Keratinocyte (primary cell): ENCODE data around the gene SH3BP5. TPM values are rescaled to one million over a fixed set of nuclear protein-coding genes. Genes with fewer than 3 reads are reported as not detected.

Source experiments
- DNase-seq: peaks from one replicate; pipeline ENCODE4 v3.0.0-alpha.2; 2011; ENCODE audit warnings: low read depth, missing footprints, low spot score
- FAIRE-seq: peaks from 2 replicates; lab custom pipeline; 2011; peaks lifted over from hg19 to GRCh38; lab: Jason Lieb, UNC
- H2AFZ ChIP-seq: 2 replicates; pipeline ENCODE4 v1.6.0; 2012; ENCODE audit warnings: low read length, control low read depth, inconsistent platforms; ENCODE audit not compliant: control insufficient read depth
- H3K27ac ChIP-seq: 2 replicates; pipeline ENCODE4 v1.5.1; 2011; ENCODE audit warnings: low read length; ENCODE audit not compliant: control insufficient read depth, insufficient read depth
- H3K27me3 ChIP-seq: 3 replicates; pipeline ENCODE4 v1.6.0; 2011; ENCODE audit warnings: low read length; ENCODE audit not compliant: control insufficient read depth, insufficient read depth; ENCODE audit errors: extremely low read depth
- H3K36me3 ChIP-seq, 2 experiments: 2 replicates in 1 of 2; 3 replicates in 1 of 2; pipeline ENCODE4 v1.5.1; 2011; ENCODE audit warnings: low read length in 2 of 2, mild to moderate bottlenecking in 1 of 2; ENCODE audit not compliant: control insufficient read depth in 2 of 2, insufficient read depth in 2 of 2; ENCODE audit errors: extremely low read depth in 1 of 2
- H3K4me1 ChIP-seq: 3 replicates; pipeline ENCODE4 v1.5.1; 2011; ENCODE audit warnings: low read length; ENCODE audit not compliant: control insufficient read depth, insufficient read depth; ENCODE audit errors: extremely low read depth
- H3K4me2 ChIP-seq: 3 replicates; pipeline ENCODE4 v1.6.0; 2011; ENCODE audit warnings: low read depth, low read length; ENCODE audit not compliant: control insufficient read depth, insufficient read depth; ENCODE audit errors: extremely low read depth
- H3K4me3 ChIP-seq, 3 experiments: fragments of 200-600 bp in 1 of 3; sonication (generic) in 1 of 3; 2 replicates in 2 of 3; 3 replicates in 1 of 3; pipeline ENCODE4 v1.5.1; 2011 to 2016; ENCODE audit warnings: low read length in 3 of 3, mild to moderate bottlenecking in 3 of 3, control low read depth in 2 of 3, inconsistent platforms in 1 of 3, low read depth in 1 of 3, mixed read lengths in 1 of 3, mixed run types in 1 of 3, moderate library complexity in 1 of 3; ENCODE audit not compliant: control insufficient read depth in 2 of 3, insufficient read depth in 2 of 3; ENCODE audit errors: extremely low read depth in 1 of 3
- H3K79me2 ChIP-seq: 2 replicates; pipeline ENCODE4 v1.6.0; 2012; ENCODE audit warnings: low read length; ENCODE audit not compliant: control insufficient read depth, insufficient read depth
- H3K9ac ChIP-seq: 3 replicates; pipeline ENCODE4 v1.6.0; 2011; ENCODE audit warnings: low read length; ENCODE audit not compliant: control insufficient read depth, insufficient read depth; ENCODE audit errors: extremely low read depth
- H3K9me1 ChIP-seq: 3 replicates; pipeline ENCODE4 v1.6.0; 2011; ENCODE audit warnings: low read length; ENCODE audit not compliant: control insufficient read depth, insufficient read depth; ENCODE audit errors: extremely low read depth
- H3K9me3 ChIP-seq: 2 replicates; pipeline ENCODE4 v1.5.1; 2012; ENCODE audit warnings: low read depth, low read length; ENCODE audit not compliant: control insufficient read depth
- H4K20me1 ChIP-seq: 3 replicates; pipeline ENCODE4 v1.6.0; 2011; ENCODE audit warnings: low read length; ENCODE audit not compliant: control insufficient read depth, insufficient read depth; ENCODE audit errors: extremely low read depth
- CTCF ChIP-seq, 3 experiments: IDR thresholded peaks in 1 of 3; conservative IDR thresholded peaks in 1 of 3; optimal IDR thresholded peaks in 1 of 3; 2 replicates in 2 of 3; 3 replicates in 1 of 3; pipeline versions ENCODE3 to v1.5.1; 2011; ENCODE audit warnings: low read length in 3 of 3, mild to moderate bottlenecking in 3 of 3, moderate library complexity in 2 of 3, control low read depth in 1 of 3, inconsistent platforms in 1 of 3; ENCODE audit not compliant: insufficient read depth in 2 of 3; ENCODE audit errors: extremely low read depth in 1 of 3
- EZH2 ChIP-seq: IDR thresholded peaks from one replicate; pipeline ENCODE4 v1.6.1; 2012; ENCODE audit warnings: inconsistent platforms, mild to moderate bottlenecking, low read length, moderate library complexity
- dilution Hi-C: fragments of 300-500 bp; cut with MboI; formaldehyde crosslinking; loops from one replicate; pipeline ENCODE4 v1.7.0; 2020; ENCODE audit warnings: low sequenced_read_pairs; ENCODE audit not compliant: extremely low pct_ligation_motif_present
- polyA plus RNA-seq, 5 experiments: library from polyadenylated mRNA; depleted of rRNA in 3 of 5; stranded (reverse) in 3 of 5; stranded (forward) in 1 of 5; unstranded in 1 of 5; fragments of >200 nt; gene quantifications; 1 replicate in 1 of 5; 2 replicates in 3 of 5; 3 replicates in 1 of 5; pipeline versions ENCODE4 v1.2.1 to v1.2.3, GENCODE V29; 2011 to 2012; ENCODE audit warnings: missing spikeins in 2 of 5, low read depth in 1 of 5, low replicate concordance in 1 of 5

SH3BP5 gene
- polyA plus RNA-seq, 1 donor (not counting 4 experiments of a cell fraction or from before 2014, with no cell fraction given), result 13.4 TPM

- H3K27ac ChIP-seq, result no peak overlapping the region
- no peaks in the 10 kb centered on the region for H3K27me3 ChIP-seq
- H3K4me2 ChIP-seq, result no peak overlapping the region
- no peaks in the 10 kb centered on the region for H3K9me3 ChIP-seq
- no peak overlapping the region for H2AFZ ChIP-seq
- no peaks in the 10 kb centered on the region for H3K9me1 ChIP-seq
- no peaks in the 10 kb centered on the region for H3K79me2 ChIP-seq
- H3K4me1 ChIP-seq, result no peaks in the 10 kb centered on the region
- H3K9ac ChIP-seq, result no peak overlapping the region
- no peaks in the 10 kb centered on the region for H4K20me1 ChIP-seq
- DNase-seq, result no peak
- dilution Hi-C loops, result no loop called here
- no peaks in the 10 kb centered on the region for H3K36me3 ChIP-seq
- no peak overlapping the region for H3K4me3 ChIP-seq
- TF ChIP-seq CTCF (optimal IDR thresholded peaks at IDR 0.05 in 1 of 3, IDR thresholded peaks at IDR 0.05 in 1 of 3, conservative IDR thresholded peaks at IDR 0.05 in 1 of 3; ENCODE audit: extremely low read depth in 1 of 3, insufficient read depth in 2 of 3, low read length in 3 of 3) (no peak), EZH2 (no peak)
- FAIRE-seq, result no peak
These were observed 40.5 kb upstream of the SH3BP5 start for GRCh38 chr3:15372918-15373317.

DNA sequence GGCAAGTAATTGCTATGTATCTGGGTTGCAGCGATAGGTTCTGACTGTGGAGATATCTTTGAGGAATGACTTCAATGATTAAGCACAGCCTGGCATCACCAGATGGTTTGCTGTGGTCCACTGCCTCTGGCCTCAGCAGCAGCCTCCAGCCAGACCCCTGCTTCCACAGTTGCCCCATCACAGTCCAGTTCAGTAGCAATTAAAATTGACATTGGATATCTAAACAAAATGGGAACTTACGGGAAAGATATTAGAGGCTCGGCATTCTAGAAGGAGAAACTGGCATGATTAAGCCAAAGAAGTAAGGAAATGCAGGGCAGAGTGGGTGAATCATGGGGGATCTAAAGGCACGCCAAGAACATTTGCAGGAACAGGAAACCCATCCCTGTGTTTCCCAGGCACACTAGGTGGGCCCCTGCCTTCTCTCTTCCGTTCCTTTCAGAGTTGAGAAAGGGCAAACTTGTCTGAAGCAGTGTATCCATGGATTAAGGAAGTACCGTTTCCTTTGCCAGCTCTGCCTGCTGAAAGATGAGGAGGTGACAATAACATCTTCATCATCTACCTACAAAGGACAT lies 36.3 kb upstream of the SH3BP5 start:
- Histone ChIP-seq H3K27me3 (no peaks in the 10 kb centered on the region), H4K20me1 (no peaks in the 10 kb centered on the region), H3K36me3 (no peaks in the 10 kb centered on the region), H3K9me1 (no peaks in the 10 kb centered on the region), H3K79me2 (no peaks in the 10 kb centered on the region), H3K9me3 (no peaks in the 10 kb centered on the region), H3K27ac (no peak overlapping the region), H2AFZ (no peak overlapping the region), H3K4me2 (no peak overlapping the region), H3K9ac (no peak overlapping the region), H3K4me3 (no peak overlapping the region), H3K4me1 (peaks cover 12% of the 10 kb centered on the region)
- DNase-seq, result no peak
- TF ChIP-seq CTCF (optimal IDR thresholded peaks at IDR 0.05 in 1 of 3, IDR thresholded peaks at IDR 0.05 in 1 of 3, conservative IDR thresholded peaks at IDR 0.05 in 1 of 3; ENCODE audit: extremely low read depth in 1 of 3, insufficient read depth in 2 of 3, low read length in 3 of 3) (no peak), EZH2 (no peak)
- dilution Hi-C loops, result no loop called here
- no peak for FAIRE-seq
